Osteoblast (primary cell): ENCODE data around the gene HMOX2. TPM values are rescaled to one million over a fixed set of nuclear protein-coding genes. Genes with fewer than 3 reads are reported as not detected.
A peak's percentile ranks its signal among the peaks of the same experiment; 100 is the strongest.

Experiments used
- DNase-seq: peaks from one replicate; pipeline ENCODE4 v3.0.0; 2011; ENCODE audit warnings: low spot score, mixed read lengths; ENCODE audit not compliant: insufficient read length; ENCODE audit errors: missing footprints
- H2AFZ ChIP-seq: 2 replicates; pipeline ENCODE4 v1.6.0; 2011; ENCODE audit warnings: mild to moderate bottlenecking, low read length
- H3K27ac ChIP-seq: 2 replicates; pipeline ENCODE4 v1.5.1; 2011; ENCODE audit warnings: mild to moderate bottlenecking, low read depth, low read length, moderate library complexity
- H3K27me3 ChIP-seq: 2 replicates; pipeline ENCODE4 v1.6.0; 2012; ENCODE audit warnings: mild to moderate bottlenecking, control low read depth, inconsistent platforms, low read length, moderate library complexity; ENCODE audit not compliant: insufficient read depth
- H3K36me3 ChIP-seq: 2 replicates; pipeline ENCODE4 v1.5.1; 2011; ENCODE audit warnings: mild to moderate bottlenecking, low read length, control low read depth, moderate library complexity; ENCODE audit not compliant: insufficient read depth
- H3K4me1 ChIP-seq: 2 replicates; pipeline ENCODE4 v1.5.1; 2011; ENCODE audit warnings: mild to moderate bottlenecking, low read length, control low read depth, moderate library complexity; ENCODE audit not compliant: insufficient read depth
- H3K4me2 ChIP-seq: 2 replicates; pipeline ENCODE4 v1.6.0; 2011; ENCODE audit warnings: mild to moderate bottlenecking, low read length; ENCODE audit not compliant: insufficient read depth
- H3K4me3 ChIP-seq: fragments of 200-600 bp; sonication (generic); 3 replicates; pipeline ENCODE4 v1.5.1; 2012; ENCODE audit warnings: mild to moderate bottlenecking, low read length, inconsistent platforms; ENCODE audit not compliant: insufficient read depth
- H3K79me2 ChIP-seq: 2 replicates; pipeline ENCODE4 v1.6.0; 2012; ENCODE audit warnings: mild to moderate bottlenecking, low read length, control low read depth, inconsistent platforms; ENCODE audit not compliant: insufficient read depth
- H3K9me3 ChIP-seq: 2 replicates; pipeline ENCODE4 v1.5.1; 2011; ENCODE audit warnings: low read depth, low read length, control low read depth
- H4K20me1 ChIP-seq: 2 replicates; pipeline ENCODE4 v1.6.0; 2012; ENCODE audit warnings: mild to moderate bottlenecking, low read length, control low read depth; ENCODE audit not compliant: insufficient read depth
- CTCF ChIP-seq: IDR thresholded peaks from 2 replicates; pipeline ENCODE4 v1.5.1; 2011; ENCODE audit warnings: mild to moderate bottlenecking, low read depth, low read length, moderate library complexity; ENCODE audit errors: extremely low read depth
- total RNA-seq: library from RNA; depleted of rRNA; stranded (reverse); fragments of >200 nt; gene quantifications from 2 replicates; pipeline ENCODE4 v1.2.3, GENCODE V29; 2012

Gene HMOX2
- total RNA-seq, 1 donor: 39.4 TPM

- Histone ChIP-seq H3K9me3 (no peaks in the 10 kb centered on the region), H4K20me1 (peaks cover 42% of the 10 kb centered on the region), H2AFZ (no peak overlapping the region), H3K4me1 (peaks cover 55% of the 10 kb centered on the region), H3K4me2 (peak overlapping the region; percentile 40), H3K27ac (peak overlapping the region; percentile 82), H3K4me3 (no peak overlapping the region), H3K27me3 (no peaks in the 10 kb centered on the region), H3K36me3 (peaks cover 15% of the 10 kb centered on the region), H3K79me2 (peaks cover 53% of the 10 kb centered on the region)
- peak; percentile 81 for DNase-seq
- TF ChIP-seq CTCF: no peak
Measured at GRCh38 chr16:4496305-4496704, 20.1 kb downstream of the HMOX2 start.

- H3K36me3 ChIP-seq: peaks cover 15% of the 10 kb centered on the region
Measured at GRCh38 chr16:4498546-4499195, 22.5 kb downstream of the HMOX2 start.

GRCh38 chr16:4499196-4499555 is 23.0 kb downstream of the HMOX2 start:
- Histone ChIP-seq H3K9me3 (no peaks in the 10 kb centered on the region), H2AFZ (no peak overlapping the region), H3K27me3 (no peaks in the 10 kb centered on the region), H3K4me2 (no peak overlapping the region), H4K20me1 (peaks cover 63% of the 10 kb centered on the region), H3K4me1 (peaks cover 62% of the 10 kb centered on the region), H3K4me3 (no peak overlapping the region), H3K27ac (no peak overlapping the region), H3K79me2 (peaks cover 56% of the 10 kb centered on the region), H3K36me3 (peaks cover 15% of the 10 kb centered on the region)
- no peak for TF ChIP-seq CTCF
- no peak for DNase-seq

More at GRCh38 chr16:4498546-4499195, 22.5 kb downstream of the HMOX2 start:
- peaks cover 63% of the 10 kb centered on the region for H3K4me1 ChIP-seq
- H4K20me1 ChIP-seq: peaks cover 59% of the 10 kb centered on the region
- no peaks in the 10 kb centered on the region for H3K27me3 ChIP-seq
- DNase-seq: no peak
- no peak overlapping the region for H3K4me3 ChIP-seq
- no peak overlapping the region for H3K4me2 ChIP-seq
- TF ChIP-seq CTCF: no peak
- peaks cover 51% of the 10 kb centered on the region for H3K79me2 ChIP-seq
- no peak overlapping the region for H3K27ac ChIP-seq
- no peaks in the 10 kb centered on the region for H3K9me3 ChIP-seq
- no peak overlapping the region for H2AFZ ChIP-seq

GRCh38 chr16:4500272-4500671 is 24.1 kb downstream of the HMOX2 start:
- Histone ChIP-seq H3K4me3 (peak overlapping the region; percentile 63), H3K27ac (peak overlapping the region; percentile 53), H3K4me2 (peak overlapping the region; percentile 89), H3K9me3 (no peaks in the 10 kb centered on the region), H3K27me3 (no peaks in the 10 kb centered on the region), H4K20me1 (peaks cover 64% of the 10 kb centered on the region), H3K36me3 (peaks cover 16% of the 10 kb centered on the region), H3K79me2 (peaks cover 59% of the 10 kb centered on the region), H2AFZ (no peak overlapping the region), H3K4me1 (peaks cover 51% of the 10 kb centered on the region)
- no peak for TF ChIP-seq CTCF
- peak; percentile 82 for DNase-seq
